Measurements from ENCODE around the gene RFX2. TPM values are rescaled to one million over a fixed set of nuclear protein-coding genes. Genes with fewer than 3 reads are reported as not detected.

RFX2 gene
- total and polyA plus RNA-seq, 9 of the 15 experiments (the other 6 are each of a cell fraction or from before 2014, with no cell fraction given): 3.6 to 18.7 (median 8.7) TPM

DNA sequence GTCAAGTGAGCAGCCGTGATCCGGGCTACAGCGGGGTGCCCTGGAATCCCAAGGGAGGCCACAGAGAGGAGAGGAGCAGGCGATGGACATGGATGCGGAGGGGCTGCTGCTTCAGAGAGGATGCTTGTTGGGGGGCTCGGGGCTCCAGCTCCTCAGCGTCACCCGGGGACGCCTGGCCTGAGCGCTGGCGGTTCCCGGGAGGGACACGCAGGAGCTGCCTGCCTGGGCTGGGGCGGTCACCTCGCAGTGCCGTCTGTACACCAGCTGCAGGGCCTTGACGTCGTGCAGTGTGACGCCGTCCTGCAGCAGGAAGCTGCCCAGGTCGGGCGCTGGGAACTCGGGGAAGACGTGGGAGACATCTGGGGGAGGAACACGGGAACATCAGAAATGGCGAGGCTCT lies 102.4 kb downstream of the RFX2 start:
- in situ Hi-C loops (cut with MboI): no loop called here
- FAIRE-seq (no peak), ATAC-seq (no peak), DNase-seq (ENCODE audit: extremely low read depth in 1 of 4, low spot score in 3 of 4) (no peak)
- intact Hi-C loops (cut with micrococcal nuclease): no loop called here
- Histone ChIP-seq H2AFZ (ENCODE audit: low read depth, low read length) (no peak overlapping the region), H3K9ac (ENCODE audit: insufficient read depth in 1 of 2, low read depth in 2 of 2, low read length in 2 of 2) (peak overlapping the region in 1 of 2 experiments; percentile 67; a peak in 1 of 4 replicates), H3K36me3 (ENCODE audit: control insufficient read depth, insufficient read depth, low read length) (peaks cover 4% of the 10 kb centered on the region; the same call in 2 of the 3 replicates), H4K20me1 (replicated peaks; ENCODE audit: control insufficient read depth, insufficient read depth, low read length) (no peaks in the 10 kb centered on the region), H3K4me1 (replicated peaks in 1 of 2; ENCODE audit: control insufficient read depth in 2 of 2, insufficient read depth in 2 of 2, low read length in 2 of 2) (peaks cover 0 to 15% of the 10 kb centered on the region in 2 experiments; a peak in 1 of 5 replicates), H3K9me3 (replicated peaks; ENCODE audit: control insufficient read depth, insufficient read depth, low read depth, low read length) (no peaks in the 10 kb centered on the region), H3K27me3 (ENCODE audit: control insufficient read depth in 2 of 2, insufficient read depth in 2 of 2, low read length in 2 of 2) (no peaks in the 10 kb centered on the region; a peak in 1 of 5 replicates), H3K9me1 (ENCODE audit: control insufficient read depth, insufficient read depth, low read length) (no peaks in the 10 kb centered on the region), H3K27ac (ENCODE audit: extremely low read depth, low read depth, low read length) (no peak overlapping the region), H3K79me2 (ENCODE audit: control insufficient read depth, insufficient read depth, low read length) (no peaks in the 10 kb centered on the region), H3K4me2 (ENCODE audit: insufficient read depth, low read length) (no peak overlapping the region), H3K4me3 (no peak overlapping the region)
- peak; percentile 38; the same call in 1 of the 2 replicates for TF ChIP-seq POLR2G (IDR thresholded peaks at IDR 0.05; ENCODE audit: low read depth, low read length)
- no peak for TF ChIP-seq JUND (IDR thresholded peaks at IDR 0.05; ENCODE audit: borderline replicate concordance, low read depth, low read length)
- TF ChIP-seq JUND (tag; IDR thresholded peaks at IDR 0.05; ENCODE audit: borderline replicate concordance, low read depth, low read length): no peak
- TF ChIP-seq, protein P1, sequence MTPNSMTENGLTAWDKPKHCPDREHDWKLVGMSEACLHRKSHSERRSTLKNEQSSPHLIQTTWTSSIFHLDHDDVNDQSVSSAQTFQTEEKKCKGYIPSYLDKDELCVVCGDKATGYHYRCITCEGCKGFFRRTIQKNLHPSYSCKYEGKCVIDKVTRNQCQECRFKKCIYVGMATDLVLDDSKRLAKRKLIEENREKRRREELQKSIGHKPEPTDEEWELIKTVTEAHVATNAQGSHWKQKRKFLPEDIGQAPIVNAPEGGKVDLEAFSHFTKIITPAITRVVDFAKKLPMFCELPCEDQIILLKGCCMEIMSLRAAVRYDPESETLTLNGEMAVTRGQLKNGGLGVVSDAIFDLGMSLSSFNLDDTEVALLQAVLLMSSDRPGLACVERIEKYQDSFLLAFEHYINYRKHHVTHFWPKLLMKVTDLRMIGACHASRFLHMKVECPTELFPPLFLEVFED (CRISPR knock-in tag; conservative IDR thresholded peaks at IDR 0.05): no peak
- TF ChIP-seq RCOR1 (IDR thresholded peaks at IDR 0.05; ENCODE audit: borderline replicate concordance in 1 of 2, low read depth in 2 of 2, low read length in 2 of 2): no peak
- TF ChIP-seq MCM7 (IDR thresholded peaks at IDR 0.05): no peak
- TF ChIP-seq FOXM1 (IDR thresholded peaks at IDR 0.05; ENCODE audit: low read depth): no peak
- no peak for TF ChIP-seq FOXM1 (CRISPR knock-in tag; IDR thresholded peaks at IDR 0.05; ENCODE audit: low read depth)
- TF ChIP-seq, protein P2, sequence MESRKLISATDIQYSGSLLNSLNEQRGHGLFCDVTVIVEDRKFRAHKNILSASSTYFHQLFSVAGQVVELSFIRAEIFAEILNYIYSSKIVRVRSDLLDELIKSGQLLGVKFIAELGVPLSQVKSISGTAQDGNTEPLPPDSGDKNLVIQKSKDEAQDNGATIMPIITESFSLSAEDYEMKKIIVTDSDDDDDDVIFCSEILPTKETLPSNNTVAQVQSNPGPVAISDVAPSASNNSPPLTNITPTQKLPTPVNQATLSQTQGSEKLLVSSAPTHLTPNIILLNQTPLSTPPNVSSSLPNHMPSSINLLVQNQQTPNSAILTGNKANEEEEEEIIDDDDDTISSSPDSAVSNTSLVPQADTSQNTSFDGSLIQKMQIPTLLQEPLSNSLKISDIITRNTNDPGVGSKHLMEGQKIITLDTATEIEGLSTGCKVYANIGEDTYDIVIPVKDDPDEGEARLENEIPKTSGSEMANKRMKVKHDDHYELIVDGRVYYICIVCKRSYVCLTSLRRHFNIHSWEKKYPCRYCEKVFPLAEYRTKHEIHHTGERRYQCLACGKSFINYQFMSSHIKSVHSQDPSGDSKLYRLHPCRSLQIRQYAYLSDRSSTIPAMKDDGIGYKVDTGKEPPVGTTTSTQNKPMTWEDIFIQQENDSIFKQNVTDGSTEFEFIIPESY (CRISPR knock-in tag; IDR thresholded peaks at IDR 0.05): peak; percentile 25; the same call in 1 of the 2 replicates
- no peak for TF ChIP-seq ZNF695 (CRISPR knock-in tag; IDR thresholded peaks at IDR 0.05)
- TF ChIP-seq MTF1 (CRISPR knock-in tag; IDR thresholded peaks at IDR 0.05; ENCODE audit: borderline replicate concordance): no peak
- TF ChIP-seq, protein P3, sequence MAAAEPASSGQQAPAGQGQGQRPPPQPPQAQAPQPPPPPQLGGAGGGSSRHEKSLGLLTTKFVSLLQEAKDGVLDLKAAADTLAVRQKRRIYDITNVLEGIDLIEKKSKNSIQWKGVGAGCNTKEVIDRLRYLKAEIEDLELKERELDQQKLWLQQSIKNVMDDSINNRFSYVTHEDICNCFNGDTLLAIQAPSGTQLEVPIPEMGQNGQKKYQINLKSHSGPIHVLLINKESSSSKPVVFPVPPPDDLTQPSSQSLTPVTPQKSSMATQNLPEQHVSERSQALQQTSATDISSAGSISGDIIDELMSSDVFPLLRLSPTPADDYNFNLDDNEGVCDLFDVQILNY (CRISPR knock-in tag; IDR thresholded peaks at IDR 0.05): no peak
- 63% methylated on average over 26 of the region's 26 CpGs for WGBS (ENCODE audit: insufficient coverage, low coverage, missing lambda C conversion rate)
- no TSS peak for BruUV-seq (replicated peaks)
- ChIA-PET CTCF (ENCODE audit: low intra/inter-chr PET ratio) (no interaction called here), POLR2A (interaction anchor here (0.6 kb wide), 1 partner anchor 208 kb away, joined by 3 read pairs; no protein-coding TSS in a partner anchor)
